GM21360 (cell line): ENCODE data around the gene TAS2R8.
"Not testable (repeated sequence)": the region's sequence is repeated elsewhere in the genome, so short reads cannot be mapped to it uniquely, and the experiment has no call there.

ENCODE experiments used
- ATAC-seq: cut with Tn5 transposase; IDR thresholded peaks from one replicate; pipeline ENCODE4 v1.9.1; 2021; ENCODE audit warnings: mild to moderate bottlenecking, moderate library complexity; ENCODE audit not compliant: unreplicated experiment

Gene TAS2R8, protein sequence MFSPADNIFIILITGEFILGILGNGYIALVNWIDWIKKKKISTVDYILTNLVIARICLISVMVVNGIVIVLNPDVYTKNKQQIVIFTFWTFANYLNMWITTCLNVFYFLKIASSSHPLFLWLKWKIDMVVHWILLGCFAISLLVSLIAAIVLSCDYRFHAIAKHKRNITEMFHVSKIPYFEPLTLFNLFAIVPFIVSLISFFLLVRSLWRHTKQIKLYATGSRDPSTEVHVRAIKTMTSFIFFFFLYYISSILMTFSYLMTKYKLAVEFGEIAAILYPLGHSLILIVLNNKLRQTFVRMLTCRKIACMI

GRCh38 chr12:10807186-10807585, at the start of gene TAS2R8:
TSS of gene TAS2R8 (minus strand) at chr12:10807286. CDS start at chr12:10806980, 306 bp downstream.
- no peak for ATAC-seq

GRCh38 chr12:10855807-10856206, 48.7 kb upstream of the TAS2R8 start:
- no peak for ATAC-seq

DNA sequence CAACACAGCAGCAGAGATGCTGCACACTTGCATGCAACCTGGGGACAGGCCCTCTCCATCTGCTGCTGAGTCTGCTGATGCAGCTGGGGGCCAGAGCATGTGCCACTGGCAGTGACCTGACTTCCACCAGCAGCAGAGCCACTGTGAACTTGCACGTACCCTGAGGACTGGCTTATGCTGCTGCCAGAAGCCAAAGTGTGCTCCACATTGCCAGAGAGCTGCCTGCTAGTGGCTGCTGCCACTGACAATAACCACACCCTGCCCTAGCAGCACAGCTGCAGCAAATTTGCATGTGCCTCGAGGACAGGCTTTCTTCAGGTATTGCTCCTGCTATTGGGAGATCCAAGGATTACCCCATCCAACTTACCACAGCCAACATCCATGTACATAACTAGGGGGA, 46.7 kb upstream of the TAS2R8 start:
- no peak for ATAC-seq

DNA sequence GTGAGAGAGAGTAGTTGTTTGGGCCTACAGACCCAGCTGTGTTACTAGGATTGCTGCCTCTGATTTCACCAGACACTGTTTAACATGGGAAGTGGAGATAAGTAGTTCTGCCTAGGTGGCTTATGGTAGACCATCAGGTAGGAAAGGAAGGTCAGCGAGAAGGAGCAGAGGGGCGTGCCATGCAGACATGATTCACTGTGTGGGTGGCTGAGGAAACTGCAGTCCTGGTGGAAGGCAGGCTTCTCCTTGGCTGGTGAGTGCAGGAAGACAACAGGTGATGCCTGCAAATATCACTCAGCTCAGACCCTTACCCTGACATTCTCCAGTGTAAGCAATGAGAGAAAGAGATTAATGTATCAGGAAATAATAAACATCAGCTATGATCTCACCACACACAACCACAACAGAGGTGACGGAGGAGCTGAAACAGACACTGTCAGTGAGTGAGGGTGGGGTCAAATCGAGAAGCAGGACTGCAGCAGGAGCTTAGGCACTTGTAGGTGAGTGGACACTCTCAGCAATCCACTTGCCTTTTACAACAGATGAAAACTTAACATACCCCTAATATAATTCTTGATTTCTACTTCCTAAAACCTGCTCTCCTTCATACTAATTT, 44.3 kb upstream of the TAS2R8 start:
- no peak for ATAC-seq

GRCh38 chr12:10849425-10849878, 42.4 kb upstream of the TAS2R8 start, which contains the start of gene PRR4:
TSS of gene PRR4 (minus strand) at chr12:10849475. CDS start at chr12:10849437, 38 bp downstream.
- no peak for ATAC-seq

DNA sequence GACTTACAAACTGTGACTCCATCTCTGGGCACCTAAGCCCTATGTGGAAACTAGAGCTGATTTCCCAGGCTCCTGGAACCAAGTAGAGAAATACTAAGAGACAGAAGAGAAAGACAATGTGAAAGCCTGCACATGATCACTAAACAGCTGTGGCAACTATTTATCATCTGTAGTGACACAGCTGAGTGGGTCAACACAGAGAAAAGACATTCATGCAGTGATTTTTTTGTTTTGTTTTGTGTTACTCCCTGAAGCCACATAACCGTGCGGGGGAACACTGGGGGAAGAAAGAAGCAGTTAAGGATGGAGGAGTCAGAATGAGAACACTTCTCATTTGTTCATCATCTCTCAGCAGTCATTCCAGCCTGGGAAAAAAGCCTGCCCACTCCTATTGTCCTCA, 40.7 kb upstream of the TAS2R8 start:
- no peak for ATAC-seq

DNA sequence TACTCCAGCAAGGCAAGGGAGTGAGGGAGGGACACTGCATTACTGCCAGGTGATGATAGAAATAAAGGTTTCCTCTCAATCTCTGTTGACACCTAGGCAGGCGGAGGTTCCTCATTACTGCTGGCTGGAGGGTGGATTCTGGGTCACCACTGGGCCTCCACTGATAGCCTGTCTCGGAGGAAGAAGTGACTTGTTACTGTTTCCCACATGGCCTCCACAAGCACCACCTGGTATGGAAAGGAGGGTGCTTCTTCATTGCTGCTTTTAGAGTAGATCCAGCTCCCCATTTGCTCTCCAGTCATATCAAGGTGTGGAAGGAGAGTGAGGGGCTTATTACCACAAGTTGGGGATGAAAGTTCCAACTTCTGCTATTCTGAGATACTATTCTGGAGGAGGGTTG, 35.8 kb upstream of the TAS2R8 start:
- no peak for ATAC-seq

GRCh38 chr12:10838461-10838860, 31.4 kb upstream of the TAS2R8 start:
- ATAC-seq = no peak

DNA sequence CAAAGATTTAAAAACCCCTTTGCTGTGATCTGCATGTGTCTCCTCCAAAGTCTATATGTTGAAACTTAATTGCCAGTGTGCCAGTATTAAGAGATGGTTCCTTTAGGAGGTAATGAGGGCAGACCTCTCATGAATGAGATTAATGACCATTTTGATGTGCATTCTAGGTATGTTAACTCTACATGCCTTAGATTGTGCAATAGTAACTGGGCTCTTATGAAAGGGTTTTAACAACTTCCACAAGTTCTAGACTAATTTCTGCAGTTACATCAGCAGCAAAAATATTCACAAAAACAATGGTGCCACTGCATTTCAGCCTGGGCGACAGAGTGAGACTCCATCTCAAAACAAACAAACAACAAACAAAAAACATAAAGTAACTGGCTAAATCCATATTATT, 22.9 kb upstream of the TAS2R8 start:
- ATAC-seq = no peak

- ATAC-seq = no peak
These were observed 19.2 kb upstream of the TAS2R8 start, which contains the start of gene TAS2R10 for GRCh38 chr12:10826258-10826657. TSS of gene TAS2R10 (minus strand) at chr12:10826358. CDS start at chr12:10826269, 89 bp downstream.

- ATAC-seq = no peak
These were observed 17.9 kb upstream of the TAS2R8 start for GRCh38 chr12:10824957-10825356.

DNA sequence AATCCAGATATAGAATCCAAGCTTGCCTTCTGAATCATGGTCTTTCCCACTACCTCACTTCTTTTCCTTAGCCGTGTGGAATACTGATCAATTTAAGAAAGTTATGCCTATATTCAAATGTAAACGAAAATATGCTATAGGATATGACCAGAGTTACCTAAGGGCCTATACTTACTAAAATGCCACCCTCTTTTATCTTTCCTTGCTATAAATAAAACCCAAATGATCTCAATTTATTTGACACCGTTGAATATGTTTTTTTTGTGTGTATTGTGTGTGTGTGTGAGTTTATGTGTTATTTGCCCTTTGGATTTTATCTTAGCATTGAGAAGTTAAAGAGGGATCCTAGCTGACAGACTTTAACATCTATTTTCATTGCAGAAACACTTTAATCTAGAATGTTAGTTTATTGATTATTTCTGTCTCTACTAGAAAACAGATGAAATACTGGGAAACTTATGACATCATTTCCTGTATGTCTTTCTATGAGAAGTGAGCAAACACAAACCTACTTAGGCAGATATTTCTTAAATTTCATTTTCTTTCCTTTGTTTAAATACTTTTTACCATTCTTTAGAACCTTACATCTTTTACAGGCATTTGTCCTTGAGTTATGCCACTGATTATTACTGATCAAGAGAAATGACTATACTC, 4.9 kb upstream of the TAS2R8 start:
- no peak for ATAC-seq

- no peak for ATAC-seq
These were observed 3.0 kb upstream of the TAS2R8 start, which contains the start of gene TAS2R9 for GRCh38 chr12:10810068-10810467. TSS of gene TAS2R9 (minus strand) at chr12:10810168. CDS start at chr12:10810075, 93 bp downstream.

- no peak for ATAC-seq
These were observed 4.5 kb downstream of the TAS2R8 start, which contains the start of gene TAS2R7 for GRCh38 chr12:10802587-10802986. TSS of gene TAS2R7 (minus strand) at chr12:10802627. CDS start at chr12:10802570, 57 bp downstream.

DNA sequence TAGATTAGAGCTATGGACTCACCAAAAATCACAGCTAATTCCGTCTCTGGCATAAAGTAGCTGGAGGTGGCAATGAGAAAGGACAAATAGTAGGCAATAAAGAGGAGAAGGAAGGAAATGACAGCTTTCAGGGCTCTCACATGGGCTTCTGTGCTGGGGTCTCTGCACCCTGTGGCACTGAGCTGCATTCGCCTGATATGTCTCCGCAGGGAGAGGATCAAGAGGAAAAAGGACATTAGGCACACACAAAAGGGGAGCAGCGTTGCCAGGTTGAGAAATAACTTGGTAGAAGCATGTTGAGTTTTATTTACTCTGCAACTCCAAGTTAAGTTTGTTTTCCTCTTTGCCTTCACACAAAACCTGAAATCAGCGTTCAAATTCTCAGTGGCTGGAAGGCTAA, 5.3 kb downstream of the TAS2R8 start:
- no peak for ATAC-seq

- ATAC-seq = no peak
These were observed 12.9 kb downstream of the TAS2R8 start for GRCh38 chr12:10794222-10794621.

- not testable (repeated sequence) for ATAC-seq
These were observed 15.3 kb downstream of the TAS2R8 start for GRCh38 chr12:10791769-10792168.

DNA sequence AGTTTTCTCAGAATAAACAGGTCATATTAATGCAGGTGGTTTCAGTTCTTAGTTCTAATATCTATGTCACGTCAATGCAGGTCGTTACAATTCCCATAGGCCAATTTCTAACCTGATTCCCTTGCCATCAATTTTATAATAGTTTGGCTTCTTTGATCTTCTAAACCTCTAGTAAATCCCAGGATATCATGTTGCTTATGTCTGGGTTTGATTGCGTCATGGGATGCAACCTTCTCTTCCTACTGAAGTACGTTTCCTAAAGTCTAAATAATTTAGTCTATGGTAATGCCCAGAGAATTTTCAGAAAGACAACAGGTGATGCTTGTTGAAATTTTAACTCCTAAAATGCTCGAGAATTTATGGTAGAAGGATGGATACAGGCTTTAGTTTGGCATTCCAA, 23.8 kb downstream of the TAS2R8 start:
- ATAC-seq = no peak

- ATAC-seq = no peak
These were observed 28.0 kb downstream of the TAS2R8 start for GRCh38 chr12:10779103-10779502.

DNA sequence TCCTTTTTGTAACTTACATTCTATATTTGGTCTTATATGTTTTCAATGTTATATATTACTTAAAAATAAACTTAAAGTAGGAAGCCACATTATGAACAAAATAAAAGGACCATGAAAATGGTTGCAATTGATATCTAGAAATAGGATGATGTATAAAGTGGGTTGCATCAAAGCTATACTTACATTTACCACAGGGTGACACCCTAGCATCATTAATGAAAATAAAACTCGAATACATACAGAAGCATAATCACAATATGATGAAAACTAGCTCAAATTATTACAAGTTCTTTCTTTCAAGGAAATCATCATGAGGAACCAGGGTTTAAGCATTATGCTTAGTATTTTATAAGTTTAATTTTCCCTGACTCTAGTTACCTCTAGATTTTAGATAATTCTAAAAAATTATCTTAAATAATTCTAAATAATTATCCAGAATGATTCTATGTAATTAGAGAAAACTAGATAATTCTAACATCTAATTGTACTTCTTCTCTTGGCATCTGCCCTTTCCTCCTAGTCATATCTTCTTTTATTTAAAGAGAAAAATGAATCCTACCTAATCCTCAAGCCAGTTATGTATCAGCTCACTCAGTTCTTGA, 35.9 kb downstream of the TAS2R8 start:
- no peak for ATAC-seq

DNA sequence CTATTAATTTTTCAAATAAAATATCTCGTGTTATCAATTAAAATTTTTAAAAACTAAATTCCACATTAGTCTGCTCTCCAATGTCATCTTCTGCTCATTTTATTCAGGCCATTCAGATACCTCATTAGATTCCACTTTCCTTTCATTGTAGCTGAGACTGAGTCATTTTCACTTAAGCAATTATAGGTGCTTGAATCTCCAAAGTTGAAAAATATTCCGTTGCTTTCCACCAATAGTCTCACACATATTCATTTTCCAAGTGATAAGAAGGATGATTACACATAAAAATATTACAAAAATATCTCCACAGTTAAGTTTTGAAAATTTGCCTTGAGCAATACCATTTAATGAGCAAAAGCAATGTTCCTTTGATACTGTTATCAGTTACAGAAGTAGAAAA, 47.4 kb downstream of the TAS2R8 start:
- ATAC-seq = no peak
